DOHH2 (cell line): Measurements from ENCODE around the gene PIH1D2.

Experiments
- EZH2phosphoT487 ChIP-seq: fragments of 200-600 bp; sonication (generic); IDR thresholded peaks from 2 replicates; pipeline ENCODE4 v1.6.1; 2017; ENCODE audit warnings: borderline replicate concordance, mild to moderate bottlenecking, antibody characterized with exemption, low read length, moderate library complexity, mixed read lengths
- TF ChIP-seq, protein P1 (sequence below): fragments of 200-600 bp; sonication (generic); IDR thresholded peaks from one replicate; pipeline ENCODE4 v1.5.1; 2014; ENCODE audit warnings: antibody characterized with exemption, mild to moderate bottlenecking, low read depth, low read length; ENCODE audit not compliant: poor library complexity, severe bottlenecking

DNA sequence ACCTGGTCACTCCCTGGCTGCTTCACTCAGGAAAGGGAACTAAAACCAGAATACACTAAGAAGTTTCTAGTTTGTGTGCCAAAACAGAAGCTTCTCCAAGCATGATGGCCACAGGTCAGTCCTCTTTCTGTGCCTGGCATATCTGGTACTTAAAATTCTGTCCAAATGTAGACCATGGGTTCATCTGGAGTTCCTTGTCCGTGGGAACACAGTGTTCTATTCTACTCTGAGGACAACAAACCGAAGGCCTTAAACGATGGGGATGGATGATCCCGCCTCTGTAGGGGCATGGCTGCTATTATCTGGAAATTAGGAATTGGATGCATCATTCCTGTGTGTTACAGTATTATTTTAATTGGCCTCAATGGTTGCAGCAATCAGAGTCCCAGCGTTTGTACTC is 54.8 kb downstream of the PIH1D2 start:
- TF ChIP-seq, protein P1, sequence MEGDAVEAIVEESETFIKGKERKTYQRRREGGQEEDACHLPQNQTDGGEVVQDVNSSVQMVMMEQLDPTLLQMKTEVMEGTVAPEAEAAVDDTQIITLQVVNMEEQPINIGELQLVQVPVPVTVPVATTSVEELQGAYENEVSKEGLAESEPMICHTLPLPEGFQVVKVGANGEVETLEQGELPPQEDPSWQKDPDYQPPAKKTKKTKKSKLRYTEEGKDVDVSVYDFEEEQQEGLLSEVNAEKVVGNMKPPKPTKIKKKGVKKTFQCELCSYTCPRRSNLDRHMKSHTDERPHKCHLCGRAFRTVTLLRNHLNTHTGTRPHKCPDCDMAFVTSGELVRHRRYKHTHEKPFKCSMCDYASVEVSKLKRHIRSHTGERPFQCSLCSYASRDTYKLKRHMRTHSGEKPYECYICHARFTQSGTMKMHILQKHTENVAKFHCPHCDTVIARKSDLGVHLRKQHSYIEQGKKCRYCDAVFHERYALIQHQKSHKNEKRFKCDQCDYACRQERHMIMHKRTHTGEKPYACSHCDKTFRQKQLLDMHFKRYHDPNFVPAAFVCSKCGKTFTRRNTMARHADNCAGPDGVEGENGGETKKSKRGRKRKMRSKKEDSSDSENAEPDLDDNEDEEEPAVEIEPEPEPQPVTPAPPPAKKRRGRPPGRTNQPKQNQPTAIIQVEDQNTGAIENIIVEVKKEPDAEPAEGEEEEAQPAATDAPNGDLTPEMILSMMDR = no peak
- TF ChIP-seq EZH2phosphoT487 = no peak
